A172 (cell line): Measurements from ENCODE around the gene VAPB. TPM values are rescaled to one million over a fixed set of nuclear protein-coding genes. Genes with fewer than 3 reads are reported as not detected.

Experiments
- DNase-seq: peaks from one replicate; pipeline ENCODE4 v3.0.0-alpha.2; 2015; ENCODE audit warnings: low spot score
- total RNA-seq: library from RNA; depleted of rRNA; stranded (reverse); fragments of >200 nt; shearing (Covaris generic); gene quantifications from 2 replicates; pipeline ENCODE4 v1.2.3, GENCODE V29; 2014

Gene VAPB
- total RNA-seq, 1 experiment from 2014 or later = 10.0 TPM

DNA sequence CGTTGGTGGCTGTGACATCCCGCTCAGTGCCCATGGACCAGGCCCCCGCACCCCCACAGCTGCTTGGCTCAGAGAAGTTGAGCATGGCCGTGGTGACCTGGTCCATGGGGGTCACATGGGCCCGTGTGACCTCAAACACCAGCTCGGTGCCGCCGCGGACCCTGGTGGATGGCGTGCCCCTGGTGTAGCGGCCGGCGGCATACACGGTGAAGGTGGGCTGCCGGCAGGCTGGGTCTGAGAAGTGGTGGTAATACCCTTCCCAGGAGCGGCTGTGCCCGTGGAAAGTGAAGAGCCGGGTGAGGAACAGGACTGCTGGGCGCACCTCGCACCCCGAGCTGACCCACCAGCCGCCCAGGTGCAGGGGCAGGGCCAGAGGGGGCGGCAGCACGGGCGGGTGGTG, 72.1 kb downstream of the VAPB start:
- DNase-seq = no peak

DNA sequence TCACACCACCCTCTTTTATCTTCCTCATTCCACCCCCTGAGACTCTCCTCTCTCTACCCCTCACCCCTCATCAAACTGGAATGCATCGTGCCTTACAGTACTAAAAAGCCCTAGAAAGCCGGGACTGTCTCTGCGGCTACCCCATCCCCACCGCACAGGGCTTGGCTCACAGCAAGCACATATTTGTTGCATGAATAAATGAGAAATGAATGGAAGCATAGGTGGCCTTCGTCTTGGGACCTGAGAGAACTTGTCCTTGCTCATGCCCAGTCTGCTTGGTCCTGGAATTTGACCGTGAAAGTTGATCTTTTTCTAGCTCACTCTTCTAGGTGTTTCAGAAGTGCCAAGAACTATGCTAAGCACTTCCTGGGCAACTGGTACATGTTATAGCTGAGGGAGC, 72.9 kb downstream of the VAPB start:
- no peak for DNase-seq

DNA sequence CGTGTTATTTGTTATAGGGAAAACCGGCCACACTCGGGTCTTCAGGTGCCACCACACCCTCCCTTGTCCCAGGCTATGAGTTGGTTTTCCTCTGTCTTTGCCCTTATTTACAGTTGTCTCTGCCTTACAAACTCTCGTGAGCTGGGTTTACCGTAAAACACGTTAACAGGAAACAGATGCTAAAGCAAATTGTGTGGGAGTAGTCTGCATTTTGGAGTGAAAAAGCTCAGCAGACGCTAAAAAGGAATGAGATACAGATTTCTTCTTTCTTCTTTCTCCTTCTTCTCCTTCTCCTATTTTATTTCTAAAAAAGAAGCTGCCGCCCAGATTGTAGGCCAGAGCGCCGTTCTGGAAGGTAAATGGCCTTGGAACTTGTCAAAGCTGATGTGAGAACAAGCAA, 74.2 kb downstream of the VAPB start:
- no peak for DNase-seq

DNA sequence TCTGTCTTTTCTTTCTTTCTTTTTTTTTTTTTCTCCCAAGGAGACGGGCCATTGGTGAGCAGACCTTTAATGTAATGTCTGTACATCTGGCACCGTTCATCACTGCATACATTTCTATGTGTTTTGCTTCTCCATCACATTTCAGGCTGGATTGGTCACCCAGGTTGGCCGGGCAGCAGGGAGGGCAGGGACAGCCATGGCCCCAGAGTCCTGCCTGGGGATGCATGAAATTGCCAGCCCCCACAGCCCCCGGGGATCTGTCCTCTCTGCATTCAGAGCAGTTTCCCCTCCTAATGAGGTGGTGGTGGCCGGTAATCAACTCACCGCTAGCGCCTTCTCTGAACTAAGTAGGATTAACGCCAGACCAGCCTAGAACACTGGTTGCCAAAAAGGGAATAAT, 75.8 kb downstream of the VAPB start:
- no peak for DNase-seq

DNA sequence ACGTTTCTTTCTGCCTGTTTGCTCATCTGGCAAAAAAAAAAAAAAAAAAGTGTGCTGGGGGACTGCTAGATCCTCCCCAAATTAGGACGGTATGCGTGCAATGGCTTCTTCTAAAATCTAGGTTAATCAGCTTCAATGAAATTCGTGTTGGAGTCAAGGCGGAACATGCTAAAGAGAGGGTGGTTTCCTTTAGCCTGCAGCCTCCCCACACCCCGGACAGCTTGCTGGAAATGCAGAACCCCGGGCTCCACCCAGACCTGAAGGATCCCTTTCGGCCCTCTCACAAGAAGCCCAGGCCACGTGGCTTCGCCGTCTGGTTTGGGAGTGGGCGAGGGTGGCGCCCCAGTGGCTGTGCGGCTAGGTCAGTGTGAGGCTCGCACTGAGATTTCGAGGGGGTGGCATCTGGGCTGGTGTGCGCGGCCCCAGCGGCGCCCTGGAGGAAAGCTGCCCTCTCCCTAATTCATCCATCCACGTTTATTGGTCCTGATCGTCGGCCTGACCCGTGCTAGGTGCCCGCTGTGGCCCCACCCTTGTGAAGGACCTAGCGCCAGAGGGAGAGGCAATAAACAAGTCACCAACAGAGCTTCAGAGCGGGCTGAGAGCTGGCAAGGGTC, 77.2 kb downstream of the VAPB start:
- DNase-seq = no peak

DNA sequence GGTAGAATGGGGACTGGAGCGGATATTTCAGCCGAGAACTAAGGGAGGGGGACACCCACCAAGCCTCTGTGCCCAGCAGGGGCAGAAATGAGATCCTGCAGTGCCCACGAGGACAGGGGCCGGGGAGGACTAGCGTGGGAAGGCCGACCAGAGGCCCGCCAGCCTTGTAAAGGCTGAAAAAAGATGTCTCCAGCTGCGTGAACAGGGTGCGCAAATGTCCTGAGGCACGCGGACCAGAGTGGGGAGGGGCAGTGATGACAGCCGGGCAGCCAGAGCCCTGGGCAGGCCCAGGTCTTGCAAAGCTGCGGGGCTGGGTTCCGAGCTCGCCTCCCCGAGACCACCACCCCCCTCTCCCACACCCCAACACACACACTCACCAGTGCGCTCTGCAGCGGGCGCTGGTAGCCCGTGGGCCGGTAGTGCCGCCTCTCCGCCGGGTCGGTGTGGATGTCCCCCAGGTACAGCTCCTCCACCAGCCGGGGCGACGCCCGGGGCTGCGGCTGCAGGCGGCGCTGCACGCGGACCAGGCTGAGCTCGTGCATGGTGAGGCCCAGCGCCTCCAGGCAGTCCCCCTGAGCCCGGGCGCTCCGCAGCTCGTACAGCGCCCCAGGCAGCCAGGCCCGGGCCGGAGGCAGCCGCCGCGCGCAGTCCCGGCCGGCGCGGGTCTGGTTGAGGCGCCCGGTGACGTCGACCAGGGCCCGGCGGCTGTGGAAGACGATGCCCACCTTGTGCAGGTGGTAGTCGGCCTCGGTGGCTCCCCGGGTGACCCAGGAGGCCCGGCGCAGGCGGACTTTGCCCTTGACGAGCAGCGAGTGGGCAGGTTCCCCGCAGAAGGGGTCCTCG, 77.9 kb downstream of the VAPB start:
- DNase-seq = no peak

DNA sequence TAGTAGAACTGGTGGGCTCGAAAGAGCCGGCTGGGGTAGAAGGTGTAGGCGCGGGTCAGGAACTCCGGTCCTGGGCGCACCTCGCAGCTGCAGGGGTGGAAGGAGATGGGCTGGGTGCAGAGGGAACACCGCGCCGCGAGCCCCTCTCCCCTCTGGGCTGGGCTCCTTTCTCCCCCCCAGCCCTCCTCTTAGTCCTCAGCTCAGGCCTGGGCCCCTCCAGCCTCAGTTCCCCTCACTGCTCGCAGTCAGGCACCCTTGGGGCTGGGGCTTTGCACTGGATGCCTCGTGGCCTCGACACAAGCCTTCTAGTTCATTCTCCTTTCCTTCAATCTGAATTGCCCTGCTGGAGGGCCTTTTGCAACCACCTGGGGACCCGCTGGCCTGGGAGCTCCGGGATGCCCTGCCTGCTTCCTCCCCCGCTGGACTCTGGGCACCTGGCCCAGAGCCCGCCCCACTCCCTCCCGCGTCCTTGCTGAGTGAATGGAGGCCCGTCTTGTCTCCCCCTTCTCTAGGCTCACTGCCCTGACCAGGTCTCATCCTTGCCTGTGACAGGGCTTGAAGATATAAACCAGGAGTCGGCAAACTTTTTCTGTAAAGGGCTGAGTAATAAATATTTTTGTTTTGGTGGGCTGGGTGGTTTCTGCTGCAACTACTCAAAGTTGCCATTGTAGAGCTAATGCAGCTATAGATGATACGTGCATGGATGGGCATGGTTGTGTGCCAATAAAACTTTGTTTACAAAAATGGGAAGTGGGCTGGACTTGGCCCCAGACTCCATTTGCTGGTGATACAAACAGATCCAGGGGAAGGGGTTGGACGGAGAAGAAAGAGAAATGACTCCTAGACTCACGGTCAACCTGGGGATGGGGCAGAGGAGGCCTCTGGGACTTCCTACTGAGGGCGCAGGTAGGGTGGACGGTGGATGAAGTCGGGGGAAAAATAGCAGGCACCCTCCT, 78.8 kb downstream of the VAPB start:
- no peak for DNase-seq

DNA sequence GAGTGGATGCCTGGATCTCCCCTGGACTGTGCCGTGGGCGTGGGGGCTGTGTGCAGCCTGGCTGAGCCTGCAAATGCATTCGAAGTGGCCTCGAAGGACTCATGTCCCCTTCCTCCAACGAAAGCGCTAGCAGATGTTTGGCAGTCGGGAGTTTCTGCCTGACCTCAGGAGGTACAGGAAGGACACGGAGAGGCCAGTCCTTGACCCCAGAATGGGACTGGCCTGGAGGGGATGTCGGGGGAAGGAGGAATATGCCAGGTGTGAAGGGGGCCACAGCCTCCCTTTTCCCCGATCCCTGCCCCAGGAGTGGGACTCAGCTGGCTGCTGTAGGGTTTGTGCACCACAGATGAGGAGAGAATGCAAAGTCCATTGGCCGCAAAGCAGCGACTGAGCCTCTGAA, 80.6 kb downstream of the VAPB start:
- DNase-seq = no peak

DNA sequence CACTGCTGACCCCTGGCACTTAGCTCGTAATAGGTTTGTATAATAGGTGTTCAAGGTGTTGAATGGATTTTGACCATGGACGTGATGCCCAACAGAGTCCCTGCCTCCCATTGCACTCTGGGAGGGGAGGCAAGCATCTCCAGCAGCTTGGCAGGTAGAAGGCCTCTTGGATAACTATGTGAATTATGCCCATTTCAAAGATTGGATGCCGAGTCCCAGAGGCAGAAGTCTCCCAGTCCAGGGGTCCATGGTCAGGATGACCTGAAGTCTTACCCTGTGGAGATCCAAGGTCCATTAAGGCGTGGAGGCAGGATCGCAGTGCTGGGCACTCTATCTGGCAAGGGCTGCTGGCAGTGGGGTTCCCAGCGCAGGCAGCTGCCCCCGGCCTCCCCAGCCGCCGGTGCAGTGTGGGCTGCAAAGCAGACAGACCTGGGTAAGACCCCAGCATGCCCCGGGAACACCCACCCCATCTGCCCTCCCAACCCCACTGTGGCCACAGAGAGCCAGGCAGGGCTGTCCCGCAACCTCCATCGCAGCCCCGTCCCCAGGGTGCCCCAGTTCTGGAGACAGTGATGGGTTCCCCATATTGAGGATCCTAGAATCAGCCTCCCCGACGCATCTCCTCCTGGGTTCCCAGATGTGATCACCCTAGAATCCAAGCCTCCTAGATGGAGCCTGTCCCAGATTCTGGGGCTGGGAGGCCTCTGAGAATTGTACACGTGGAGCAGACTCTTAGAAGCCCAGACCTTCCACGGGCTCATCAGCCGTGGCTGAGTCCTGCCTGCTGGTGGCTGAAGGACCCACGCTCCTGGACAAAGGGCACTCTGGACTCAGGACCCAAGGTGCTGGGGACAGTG, 81.5 kb downstream of the VAPB start:
- no peak for DNase-seq

DNA sequence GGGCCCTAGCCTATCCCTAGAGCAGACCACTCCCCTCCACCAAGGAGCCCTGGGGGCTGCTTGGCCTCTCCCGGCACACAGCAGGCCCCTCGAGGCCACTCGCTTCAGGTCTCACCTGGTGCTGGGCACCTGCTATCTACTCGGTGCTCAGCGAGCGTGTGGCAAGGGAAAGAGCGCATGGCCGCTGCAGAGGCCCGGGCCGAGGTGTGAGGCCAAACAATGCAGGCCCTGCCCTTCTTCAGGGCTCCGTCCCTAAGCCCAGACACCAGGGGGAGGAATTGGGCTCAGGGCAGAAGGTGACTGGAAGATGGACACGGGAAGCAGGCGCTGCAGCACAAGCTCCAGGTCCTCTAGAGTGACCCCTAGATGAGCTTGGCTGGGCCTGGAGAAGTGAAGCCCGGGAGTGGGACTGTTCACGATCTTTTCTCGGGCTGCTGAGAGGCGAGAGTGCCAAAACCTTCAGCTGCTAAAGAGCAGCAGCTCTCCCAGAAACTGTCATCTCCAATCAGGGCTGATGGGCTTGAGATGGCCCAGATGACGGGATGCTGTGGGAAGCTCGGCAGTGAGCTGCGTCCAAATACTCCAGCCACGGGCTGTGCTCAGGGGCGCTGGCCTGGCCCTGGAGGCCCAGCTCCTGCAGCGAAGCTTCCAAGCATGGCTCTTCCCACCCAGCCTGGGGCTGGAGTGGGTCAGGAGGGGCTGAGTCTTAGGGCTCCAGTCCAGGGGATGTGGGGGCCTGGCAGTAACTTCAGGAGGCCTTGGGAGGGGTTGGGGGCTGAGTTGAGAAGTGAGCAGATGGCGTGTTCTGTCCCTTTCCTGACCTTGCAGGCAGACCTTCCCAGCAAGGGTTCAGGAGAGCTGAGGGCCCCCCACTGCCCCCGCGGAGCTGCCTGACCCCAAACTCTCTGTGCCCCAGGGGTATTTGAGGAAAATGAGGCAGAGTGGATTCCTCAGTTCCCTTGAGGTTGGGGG, 82.5 kb downstream of the VAPB start:
- no peak for DNase-seq

DNA sequence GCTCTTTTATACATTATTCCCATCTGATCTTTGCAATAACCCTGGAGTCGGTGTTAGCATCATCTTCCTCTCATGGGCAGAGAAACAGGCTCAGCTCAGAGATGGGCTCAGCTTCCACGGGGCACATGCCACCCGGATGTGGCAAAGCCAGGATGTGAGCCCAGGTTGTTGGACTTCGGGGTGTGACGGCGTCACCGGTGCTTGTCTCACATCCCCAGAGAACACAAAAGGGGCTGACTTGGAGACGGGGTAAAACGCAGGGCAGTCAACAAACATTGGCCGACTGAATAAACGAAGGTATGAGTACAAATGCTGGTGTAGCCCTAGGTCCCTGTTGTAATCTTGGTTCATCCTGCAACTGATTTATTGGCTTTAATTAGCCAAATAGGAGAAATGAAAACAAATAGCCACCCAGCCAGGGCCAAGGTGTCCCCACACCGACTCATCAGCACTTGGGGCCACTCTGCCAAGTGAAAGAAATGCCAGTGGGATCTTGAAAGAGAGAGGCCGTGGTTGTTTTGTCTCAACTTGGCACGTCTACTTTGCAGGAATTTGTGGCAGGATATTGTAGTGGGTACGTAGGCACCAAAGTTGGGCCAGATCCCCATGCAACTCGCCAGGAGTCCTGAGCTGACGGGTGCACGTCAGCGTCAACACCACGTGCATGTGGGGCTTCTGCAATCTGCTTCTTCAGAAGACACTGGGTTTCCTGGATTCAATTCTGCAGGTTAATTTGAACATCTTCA, 83.4 kb downstream of the VAPB start:
- no peak for DNase-seq

DNA sequence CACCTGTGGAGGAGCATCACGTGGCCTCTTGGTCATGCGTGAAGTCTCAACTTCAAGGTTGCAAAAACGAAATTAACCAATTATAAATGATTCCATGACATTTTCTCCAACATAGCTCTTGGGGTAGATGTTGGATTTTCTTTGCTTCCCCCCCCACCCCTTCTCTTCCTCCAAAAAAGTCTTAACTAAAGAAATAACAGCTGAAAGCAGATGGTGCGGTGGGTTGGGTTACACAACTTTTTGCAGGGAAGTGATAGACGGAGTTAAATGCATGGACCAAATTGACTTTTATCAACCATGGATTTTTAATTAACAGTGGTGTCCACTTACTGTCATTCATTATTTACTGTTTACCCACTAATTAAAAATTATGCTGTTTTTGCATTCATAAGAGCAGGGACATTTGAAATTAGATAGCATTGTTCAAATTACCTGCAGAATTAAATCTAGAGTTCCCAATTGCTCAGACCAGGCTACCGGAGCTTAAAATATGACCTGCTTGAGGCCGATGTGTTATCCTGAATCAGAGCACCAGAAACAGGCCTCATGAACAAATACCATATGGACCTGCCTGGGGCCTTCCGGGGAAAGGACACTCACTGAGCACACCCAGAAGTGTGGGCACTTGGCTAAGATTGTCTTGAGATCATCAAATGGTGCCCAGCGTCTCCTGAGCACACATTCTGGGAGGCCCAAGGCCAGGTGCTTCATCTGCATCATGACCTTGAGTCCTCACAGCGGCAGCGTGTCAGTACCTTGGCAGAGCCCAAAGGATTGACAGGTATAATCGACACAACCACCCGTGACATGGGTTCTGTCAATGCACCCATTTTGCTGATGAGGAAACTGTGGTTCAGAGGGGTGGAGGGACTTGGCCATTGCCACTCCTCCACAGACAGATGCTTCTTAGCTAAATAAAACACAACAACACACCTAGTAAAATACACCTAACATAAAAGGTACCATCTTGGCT, 84.7 kb downstream of the VAPB start:
- no peak for DNase-seq

DNA sequence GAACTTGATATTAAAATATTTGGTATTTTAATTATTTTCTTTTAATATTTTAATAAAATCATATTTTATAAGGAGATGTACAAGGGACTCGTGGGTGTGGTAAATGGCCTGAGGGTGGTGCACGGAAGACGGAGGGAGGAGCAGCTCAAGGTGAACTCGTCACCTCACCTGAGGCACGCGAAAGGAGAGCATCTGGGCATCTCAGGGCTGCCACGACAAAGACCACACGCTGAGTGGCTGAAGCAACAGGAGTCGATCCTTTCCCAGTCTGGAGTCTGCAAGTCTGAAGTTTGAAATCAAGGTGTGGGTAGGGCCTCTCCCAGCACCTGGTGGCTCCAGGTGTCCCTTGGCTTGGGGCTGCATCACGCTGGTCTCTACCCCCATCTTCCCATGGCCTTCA, 86.4 kb downstream of the VAPB start:
- DNase-seq = no peak

DNA sequence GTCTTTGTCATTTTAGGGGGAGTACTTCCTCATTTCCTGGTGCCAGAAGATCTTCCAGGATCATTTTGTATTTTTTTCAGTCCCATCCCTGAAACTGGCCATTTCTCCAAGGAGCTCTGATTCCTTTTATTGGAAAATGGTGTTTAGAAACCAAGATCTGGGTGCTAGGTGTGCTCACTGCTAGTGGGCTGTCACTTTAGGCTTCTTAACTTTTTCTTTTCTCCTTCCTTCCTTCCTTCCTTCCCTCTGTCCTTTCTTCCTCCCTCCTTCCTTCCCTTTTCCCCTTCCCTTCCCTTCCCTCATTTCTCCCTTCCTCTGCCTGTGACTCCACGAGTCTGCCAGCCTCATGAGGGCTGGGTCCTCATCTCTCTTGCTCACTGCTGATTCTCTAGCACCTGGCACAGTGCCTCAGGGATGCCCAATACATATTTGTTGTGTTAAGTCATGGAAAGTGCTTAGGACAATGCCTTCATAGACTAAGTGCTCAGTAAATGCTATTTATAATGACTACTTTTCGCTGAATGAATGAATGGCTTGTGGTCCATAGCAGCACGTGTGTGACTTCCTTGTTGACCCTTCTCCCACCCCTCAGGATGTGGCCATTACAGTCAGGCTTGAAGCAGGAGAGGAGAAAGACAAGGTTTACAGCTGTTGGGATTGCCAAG, 89.2 kb downstream of the VAPB start:
- no peak for DNase-seq

DNA sequence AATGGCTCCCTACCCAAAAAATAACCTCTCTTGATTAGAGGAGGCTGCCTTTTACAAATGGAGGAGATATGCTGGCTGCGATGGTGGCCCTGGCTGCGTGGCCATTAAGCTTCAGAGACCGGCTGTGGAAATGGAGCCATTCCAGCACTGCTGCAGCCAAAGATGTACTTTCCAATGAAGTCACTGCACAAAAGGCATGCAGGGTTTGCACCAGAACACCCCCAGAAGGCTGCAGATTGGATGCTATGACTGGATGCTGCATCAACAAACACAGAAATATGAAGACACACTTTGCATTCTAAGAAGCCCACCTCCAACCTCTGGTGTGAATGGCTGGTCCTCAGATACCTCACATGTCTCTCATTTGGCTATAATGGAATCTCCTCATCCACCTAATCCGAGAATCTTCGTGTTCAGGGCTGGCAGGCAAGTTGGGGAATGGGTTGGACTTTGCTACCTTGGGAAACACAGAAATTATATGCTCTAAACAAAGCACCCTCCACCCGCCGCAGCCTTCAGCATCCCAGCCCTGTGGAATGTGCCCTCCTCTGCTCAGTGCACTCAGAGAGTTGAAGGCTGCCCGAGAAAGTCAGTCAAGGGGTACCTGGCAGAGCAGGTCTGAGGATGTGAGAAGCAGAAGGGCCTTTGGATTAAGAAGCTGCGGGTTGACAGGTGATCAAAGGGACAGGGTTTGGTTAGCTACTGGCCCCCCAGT, 90.9 kb downstream of the VAPB start:
- no peak for DNase-seq

DNA sequence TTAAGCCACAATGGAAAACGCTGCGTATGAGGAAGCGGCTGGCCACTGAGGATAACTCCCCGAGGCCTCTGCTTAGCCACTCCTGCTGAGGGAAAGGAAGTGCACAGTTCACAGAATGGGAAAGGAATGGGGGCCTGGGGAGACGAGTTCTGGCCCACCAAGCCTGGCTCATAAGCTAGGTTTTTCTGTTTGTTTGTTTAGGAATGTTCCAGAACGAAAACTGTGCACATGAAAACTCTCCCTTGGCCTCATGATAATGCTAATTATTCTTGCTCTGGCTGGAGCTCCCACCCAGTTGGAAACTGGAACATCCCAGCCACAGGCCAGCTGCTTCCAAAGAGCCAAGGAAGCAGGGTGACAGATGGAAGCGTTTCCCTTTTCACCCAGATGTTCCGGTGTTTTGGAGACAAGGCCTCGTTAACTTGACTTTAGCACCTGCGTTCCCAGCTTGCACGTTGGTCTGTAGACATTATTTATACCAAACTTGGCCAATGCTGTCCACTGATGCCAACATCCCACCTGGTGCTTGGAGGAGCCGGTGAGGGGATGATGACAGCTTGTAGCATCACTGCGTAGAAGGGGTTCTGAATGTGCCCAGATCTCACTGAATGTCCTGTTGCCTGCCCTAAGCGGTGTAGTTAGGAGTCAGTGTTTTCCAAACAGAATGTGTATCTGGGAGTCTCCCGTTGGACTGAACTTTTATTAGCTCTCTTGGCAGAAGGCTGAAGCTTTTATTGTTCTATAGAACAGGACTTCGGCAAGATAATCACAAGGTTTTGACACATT, 91.7 kb downstream of the VAPB start:
- DNase-seq = no peak
